Measurements from ENCODE around the gene MLH1. TPM values are rescaled to one million over a fixed set of nuclear protein-coding genes. Genes with fewer than 3 reads are reported as not detected.

The MLH1 gene
- total and polyA plus RNA-seq, 11 donors: 26.0 to 58.4 (median 50.3) TPM

DNA sequence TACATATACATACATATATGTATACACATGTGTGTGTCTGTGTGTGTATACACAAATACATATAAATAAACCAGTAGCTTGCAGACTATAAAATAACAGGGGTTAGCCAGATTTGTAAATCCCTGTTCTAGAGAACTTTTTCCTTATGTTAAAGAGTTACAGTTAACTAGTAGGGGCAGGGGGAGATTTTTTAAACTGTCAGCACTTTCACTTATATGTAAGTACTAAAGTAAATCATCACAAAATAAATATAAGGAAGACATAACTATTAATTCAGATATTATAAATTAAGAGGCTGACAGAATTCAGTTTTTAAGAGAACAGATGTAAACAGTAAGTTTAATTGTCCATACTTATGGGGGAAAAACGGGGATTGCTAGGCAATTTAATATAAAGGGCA is 107.1 kb downstream of the MLH1 start:
- 82 to 98% (median 95%) methylated on average over 1 of the region's 1 CpG for WGBS, 4 donors
- Histone ChIP-seq H3K4me1 (peaks cover 0 to 26% (median 16%) of the 10 kb centered on the region in 12 donors), H3K9me3 (no peaks in the 10 kb centered on the region), H3K36me3 (peaks cover 0 to 31% (median 3%) of the 10 kb centered on the region in 9 donors), H3K4me3 (no peak overlapping the region), H3K27me3 (no peaks in the 10 kb centered on the region), H3K27ac (no peak overlapping the region)
- intact Hi-C loops (cut with DNase I): no loop called here
- TF ChIP-seq, protein P1, sequence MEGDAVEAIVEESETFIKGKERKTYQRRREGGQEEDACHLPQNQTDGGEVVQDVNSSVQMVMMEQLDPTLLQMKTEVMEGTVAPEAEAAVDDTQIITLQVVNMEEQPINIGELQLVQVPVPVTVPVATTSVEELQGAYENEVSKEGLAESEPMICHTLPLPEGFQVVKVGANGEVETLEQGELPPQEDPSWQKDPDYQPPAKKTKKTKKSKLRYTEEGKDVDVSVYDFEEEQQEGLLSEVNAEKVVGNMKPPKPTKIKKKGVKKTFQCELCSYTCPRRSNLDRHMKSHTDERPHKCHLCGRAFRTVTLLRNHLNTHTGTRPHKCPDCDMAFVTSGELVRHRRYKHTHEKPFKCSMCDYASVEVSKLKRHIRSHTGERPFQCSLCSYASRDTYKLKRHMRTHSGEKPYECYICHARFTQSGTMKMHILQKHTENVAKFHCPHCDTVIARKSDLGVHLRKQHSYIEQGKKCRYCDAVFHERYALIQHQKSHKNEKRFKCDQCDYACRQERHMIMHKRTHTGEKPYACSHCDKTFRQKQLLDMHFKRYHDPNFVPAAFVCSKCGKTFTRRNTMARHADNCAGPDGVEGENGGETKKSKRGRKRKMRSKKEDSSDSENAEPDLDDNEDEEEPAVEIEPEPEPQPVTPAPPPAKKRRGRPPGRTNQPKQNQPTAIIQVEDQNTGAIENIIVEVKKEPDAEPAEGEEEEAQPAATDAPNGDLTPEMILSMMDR (IDR thresholded peaks at IDR 0.05): no peak
- TF ChIP-seq POLR2A (IDR thresholded peaks at IDR 0.05): no peak
- ATAC-seq (no peak), DNase-seq (no peak)

Other genes with a start within 250 kb of the MLH1 start
- under 1 TPM in 8 of 9 donors, not detected in 1; 0.09 to 0.48 (median 0.15) TPM for gene DCLK3, start 229.0 kb upstream of the MLH1 start, total RNA-seq
- gene DCLK3, start 229.0 kb upstream of the MLH1 start, polyA plus RNA-seq: under 1 TPM; 0.08 to 0.26 TPM
- 10 to 100 TPM in 2 of 9 donors, 1 to 10 TPM in 7; 2.2 to 27.9 (median 4.9) TPM for gene TRANK1, start 48.5 kb upstream of the MLH1 start, total RNA-seq
- gene TRANK1, start 48.5 kb upstream of the MLH1 start, polyA plus RNA-seq: 1 to 10 TPM; 2.2 to 3.0 TPM
- 10 to 100 TPM in 8 of 9 donors, 1 to 10 TPM in 1; 9.1 to 43.7 (median 24.4) TPM for gene EPM2AIP1, start 387 bp upstream of the MLH1 start, total RNA-seq
- 10 to 100 TPM in 1 of 2 donors, 1 to 10 TPM in 1; 7.4 to 10.8 TPM for gene EPM2AIP1, start 387 bp upstream of the MLH1 start, polyA plus RNA-seq
- gene LRRFIP2, start 181.1 kb downstream of the MLH1 start, total RNA-seq: 100 to 1,000 TPM in 7 of 9 donors, 10 to 100 TPM in 2; 85.5 to 161 (median 114) TPM
- 10 to 100 TPM; 67.7 to 94.4 TPM for gene LRRFIP2, start 181.1 kb downstream of the MLH1 start, polyA plus RNA-seq
- 100 to 1,000 TPM; 110 to 235 (median 183) TPM for gene GOLGA4, start 249.8 kb downstream of the MLH1 start, total RNA-seq
- gene GOLGA4, start 249.8 kb downstream of the MLH1 start, polyA plus RNA-seq: 10 to 100 TPM; 63.2 to 97.2 TPM

Measured in heart left ventricle (tissue), 16 donors.